ENCODE data around the gene SLC9A5.

- TF ChIP-seq, protein P1, sequence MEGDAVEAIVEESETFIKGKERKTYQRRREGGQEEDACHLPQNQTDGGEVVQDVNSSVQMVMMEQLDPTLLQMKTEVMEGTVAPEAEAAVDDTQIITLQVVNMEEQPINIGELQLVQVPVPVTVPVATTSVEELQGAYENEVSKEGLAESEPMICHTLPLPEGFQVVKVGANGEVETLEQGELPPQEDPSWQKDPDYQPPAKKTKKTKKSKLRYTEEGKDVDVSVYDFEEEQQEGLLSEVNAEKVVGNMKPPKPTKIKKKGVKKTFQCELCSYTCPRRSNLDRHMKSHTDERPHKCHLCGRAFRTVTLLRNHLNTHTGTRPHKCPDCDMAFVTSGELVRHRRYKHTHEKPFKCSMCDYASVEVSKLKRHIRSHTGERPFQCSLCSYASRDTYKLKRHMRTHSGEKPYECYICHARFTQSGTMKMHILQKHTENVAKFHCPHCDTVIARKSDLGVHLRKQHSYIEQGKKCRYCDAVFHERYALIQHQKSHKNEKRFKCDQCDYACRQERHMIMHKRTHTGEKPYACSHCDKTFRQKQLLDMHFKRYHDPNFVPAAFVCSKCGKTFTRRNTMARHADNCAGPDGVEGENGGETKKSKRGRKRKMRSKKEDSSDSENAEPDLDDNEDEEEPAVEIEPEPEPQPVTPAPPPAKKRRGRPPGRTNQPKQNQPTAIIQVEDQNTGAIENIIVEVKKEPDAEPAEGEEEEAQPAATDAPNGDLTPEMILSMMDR (IDR thresholded peaks at IDR 0.05; ENCODE audit: low read depth, low read length, missing input control): no peak
- TF ChIP-seq REST (IDR thresholded peaks at IDR 0.05) (no peak), TAF1 (conservative IDR thresholded peaks at IDR 0.05) (no peak), HNF4G (IDR thresholded peaks at IDR 0.05) (no peak), YY1 (IDR thresholded peaks at IDR 0.05) (no peak), FOXA1 (IDR thresholded peaks at IDR 0.05) (no peak), GABPA (IDR thresholded peaks at IDR 0.05 in 1 of 2, conservative IDR thresholded peaks at IDR 0.05 in 1 of 2) (no peak), SP1 (IDR thresholded peaks at IDR 0.05) (no peak), ZBTB33 (IDR thresholded peaks at IDR 0.05) (no peak), RXRA (IDR thresholded peaks at IDR 0.05) (no peak), MAX (IDR thresholded peaks at IDR 0.05) (no peak)
- TF ChIP-seq, protein P2, sequence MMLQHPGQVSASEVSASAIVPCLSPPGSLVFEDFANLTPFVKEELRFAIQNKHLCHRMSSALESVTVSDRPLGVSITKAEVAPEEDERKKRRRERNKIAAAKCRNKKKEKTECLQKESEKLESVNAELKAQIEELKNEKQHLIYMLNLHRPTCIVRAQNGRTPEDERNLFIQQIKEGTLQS (IDR thresholded peaks at IDR 0.05): no peak
Measured at GRCh38 chr16:67241008-67241900, 7.5 kb upstream of the SLC9A5 start.
